ENCODE results near the gene TMEM203.
"Not testable (repeated sequence)": the region's sequence is repeated elsewhere in the genome, so short reads cannot be mapped to it uniquely, and the experiment has no call there.

The TMEM203 gene

DNA sequence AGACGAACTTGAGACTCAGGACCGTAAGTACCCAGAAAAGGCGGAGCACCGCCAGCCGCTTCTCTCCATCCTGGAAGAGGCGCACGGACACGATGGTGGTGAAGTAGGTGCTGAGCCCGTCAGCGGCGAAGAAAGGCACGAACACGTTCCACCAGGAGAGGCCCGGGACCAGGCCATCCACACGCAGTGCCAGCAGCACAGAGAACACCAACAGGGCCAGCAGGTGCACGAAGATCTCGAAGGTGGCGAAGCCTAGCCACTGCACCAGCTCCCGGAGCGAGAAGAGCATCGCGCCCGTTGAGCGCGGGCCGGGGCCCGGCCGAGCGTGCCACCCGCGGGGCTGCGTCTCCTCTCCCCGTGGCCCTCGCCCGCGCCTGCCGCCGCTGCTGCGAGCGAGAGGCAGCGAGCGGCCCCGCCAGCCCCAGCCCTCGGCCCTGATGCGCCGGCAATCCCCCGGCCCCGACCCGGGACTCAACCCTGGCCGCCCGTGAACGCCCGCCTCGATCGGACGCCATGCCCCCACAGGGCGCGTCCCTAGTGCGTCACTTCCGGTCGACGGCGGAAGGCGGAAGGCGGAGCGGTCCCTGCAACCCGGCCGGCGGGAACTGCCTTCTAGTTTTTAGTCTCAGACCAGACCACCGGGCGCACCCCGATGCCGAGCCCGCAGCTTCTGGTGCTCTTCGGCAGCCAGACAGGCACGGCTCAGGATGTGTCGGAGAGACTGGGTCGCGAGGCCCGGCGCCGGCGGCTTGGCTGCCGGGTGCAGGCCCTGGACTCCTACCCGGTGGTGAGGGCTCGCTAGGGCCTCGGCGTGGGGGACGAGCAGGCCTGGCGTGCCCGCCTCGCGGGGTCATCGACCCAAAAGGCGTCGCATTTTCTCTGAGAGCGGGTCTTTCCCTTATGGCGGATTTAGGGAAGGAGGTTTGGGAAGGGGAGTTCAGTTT, at the start of gene TMEM203, which contains the start of gene NDOR1:
TSS of gene TMEM203 (minus strand) at position 523 of the 944 bp plus-strand sequence. CDS start at position 289, 234 bp downstream.
TSS of gene NDOR1 (plus strand) at position 575 of the 944 bp plus-strand sequence. CDS start at position 653, 78 bp downstream.
- peak; percentile 88 for DNase-seq (ENCODE audit: low spot score)

- DNase-seq (ENCODE audit: low spot score) = peak; percentile 93
Measured at GRCh38 chr9:137254624-137255447, 49.4 kb upstream of the TMEM203 start, which contains the start of gene NELFB. Gene NELFB (plus strand): TSS chr9:137255327.

DNA sequence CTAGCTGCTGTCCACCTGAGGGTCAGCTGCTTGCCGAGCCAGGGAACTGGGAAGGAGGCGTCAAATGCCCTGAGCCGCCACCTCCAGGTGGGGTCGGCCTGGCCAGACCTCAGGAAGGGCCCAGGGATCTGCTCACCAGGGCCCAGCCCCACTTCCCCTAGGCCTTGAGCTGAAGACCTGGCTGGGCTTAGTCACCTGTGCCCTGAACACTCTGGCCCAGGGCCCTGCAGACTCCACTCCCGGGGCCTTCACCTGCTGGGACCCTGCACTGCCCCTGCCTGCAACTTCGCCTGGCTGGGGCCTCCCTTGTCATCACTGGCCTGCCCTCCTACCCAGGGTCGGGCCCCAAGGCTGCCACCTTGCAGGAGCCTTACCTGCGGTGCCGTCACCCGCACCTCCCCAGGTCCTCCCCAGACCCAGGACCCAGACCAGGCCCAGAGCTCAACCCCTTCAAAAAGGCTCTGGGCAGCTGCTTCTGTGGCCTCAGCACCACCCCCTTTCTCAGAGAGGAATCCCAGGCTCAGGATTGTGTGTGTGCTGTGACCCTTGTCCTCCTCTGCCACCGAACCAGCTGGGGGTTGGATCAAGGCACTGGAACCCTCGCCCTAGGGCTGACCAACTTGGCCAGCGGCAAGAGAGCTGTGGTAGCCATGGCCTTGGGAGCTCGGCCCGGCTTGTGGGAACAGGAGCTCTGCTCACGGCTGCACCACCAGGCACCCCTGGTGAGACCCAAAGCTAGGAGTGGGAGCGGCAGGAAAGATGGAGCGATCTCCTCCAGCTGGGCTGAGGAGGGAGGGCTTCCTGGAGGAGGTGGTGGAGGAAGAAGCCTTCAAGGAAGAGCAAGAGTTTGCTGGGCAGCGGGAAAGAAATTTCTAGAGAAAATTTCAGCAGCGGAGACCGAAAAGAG, 48.5 kb upstream of the TMEM203 start:
- no peak for DNase-seq (ENCODE audit: low spot score)

DNA sequence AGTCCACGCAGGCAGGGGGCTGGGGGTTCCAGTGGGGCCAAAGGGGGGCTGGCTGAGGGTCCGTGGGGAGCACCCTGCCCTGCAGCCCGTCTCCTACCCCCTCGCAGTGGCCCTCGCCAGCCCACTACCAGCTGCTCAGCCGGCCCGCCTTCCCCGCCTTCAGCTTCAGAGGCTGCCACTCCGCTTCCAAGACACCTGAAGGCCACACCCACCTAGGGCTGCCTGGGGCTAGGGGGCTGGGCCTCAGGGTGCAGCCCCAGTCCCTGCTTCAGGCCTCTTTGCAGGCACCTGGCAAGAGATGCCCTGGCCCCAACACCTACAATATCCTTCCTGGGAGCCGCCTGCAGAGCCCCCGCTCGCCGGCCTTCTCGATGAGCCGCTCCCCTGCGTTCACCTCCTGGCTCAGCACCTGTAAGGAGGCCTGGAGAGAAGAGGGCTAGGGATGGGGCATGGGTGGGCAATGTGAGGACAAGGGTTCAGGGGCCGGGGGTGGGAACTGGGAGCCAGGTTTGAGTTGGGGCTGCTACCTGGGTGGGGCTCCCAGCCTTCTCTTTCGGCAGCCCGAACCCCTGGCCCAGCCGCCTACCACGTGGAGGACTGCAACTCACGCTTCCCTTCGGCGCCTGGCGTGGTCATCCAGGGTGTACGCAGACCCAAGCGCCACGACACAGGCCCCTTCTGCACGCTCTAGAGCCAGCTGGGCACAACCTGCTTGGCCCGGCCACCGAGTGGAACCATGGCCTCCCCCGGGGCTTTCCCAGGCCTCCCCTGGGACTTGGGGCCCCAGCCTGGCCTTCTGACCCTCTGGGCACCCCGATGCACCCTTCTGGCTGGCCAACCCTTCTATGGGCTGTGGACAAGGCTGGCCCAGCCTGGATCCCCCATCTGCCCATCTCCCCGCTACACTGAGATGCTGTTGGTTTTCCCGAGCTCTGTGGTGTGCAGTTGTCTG, 47.4 kb upstream of the TMEM203 start:
- no peak for DNase-seq (ENCODE audit: low spot score)

DNA sequence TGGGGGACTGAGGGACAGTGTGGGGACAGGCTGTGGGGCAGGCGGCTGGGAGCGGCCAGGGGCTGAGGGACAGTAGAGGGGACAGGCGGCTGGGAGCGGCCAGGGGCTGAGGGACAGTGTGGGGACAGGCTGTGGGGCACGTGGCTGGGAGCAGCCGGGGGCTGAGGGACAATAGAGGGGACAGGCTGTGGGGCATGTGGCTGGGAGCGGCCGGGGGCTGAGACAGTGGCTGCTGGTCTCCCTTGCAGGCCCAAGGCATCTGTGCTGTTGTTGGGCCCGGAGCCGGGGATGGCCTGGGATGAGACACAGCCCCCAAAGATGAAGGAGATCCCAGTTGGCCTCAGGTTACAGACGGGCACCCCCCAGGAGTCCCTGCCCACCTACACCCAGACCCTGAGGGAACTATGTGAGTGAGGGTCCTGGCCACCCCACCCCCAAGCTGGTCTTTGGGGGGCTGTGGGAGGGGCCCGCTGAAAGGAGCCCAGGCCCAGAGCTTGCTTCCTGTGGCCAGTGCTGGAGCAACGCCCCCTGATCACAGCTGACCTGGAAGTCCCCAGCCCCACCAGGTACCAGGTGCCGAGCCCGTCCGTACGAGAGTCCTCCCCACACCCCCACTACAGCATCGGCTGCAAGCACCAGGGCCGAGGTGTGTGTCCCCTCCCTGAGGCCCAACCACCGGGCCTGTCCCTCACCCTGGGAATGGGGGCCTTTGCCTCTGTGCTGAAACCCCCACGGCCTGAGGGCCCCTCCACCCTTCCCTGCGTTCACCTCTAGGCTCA, 46.2 kb upstream of the TMEM203 start:
- no peak for DNase-seq (ENCODE audit: low spot score)

DNA sequence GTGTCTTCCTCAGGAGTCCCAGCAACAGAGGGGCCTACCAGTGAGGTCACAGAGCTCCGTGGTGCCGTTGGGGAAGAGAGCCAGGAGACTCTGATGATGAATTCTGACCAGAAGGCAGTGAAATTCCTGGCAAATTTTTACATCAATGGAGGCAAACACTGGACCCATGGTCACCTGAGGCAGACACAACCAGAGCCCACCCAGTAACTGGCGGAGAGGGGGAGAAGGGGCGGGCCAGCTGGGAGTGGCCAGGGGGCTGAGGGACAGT, 45.7 kb upstream of the TMEM203 start, which contains the start of gene STPG3:
TSS of gene STPG3 (plus strand) at position 93 of the 268 bp plus-strand sequence. CDS start at position 94, 1 bp downstream.
- no peak for DNase-seq (ENCODE audit: low spot score)

DNA sequence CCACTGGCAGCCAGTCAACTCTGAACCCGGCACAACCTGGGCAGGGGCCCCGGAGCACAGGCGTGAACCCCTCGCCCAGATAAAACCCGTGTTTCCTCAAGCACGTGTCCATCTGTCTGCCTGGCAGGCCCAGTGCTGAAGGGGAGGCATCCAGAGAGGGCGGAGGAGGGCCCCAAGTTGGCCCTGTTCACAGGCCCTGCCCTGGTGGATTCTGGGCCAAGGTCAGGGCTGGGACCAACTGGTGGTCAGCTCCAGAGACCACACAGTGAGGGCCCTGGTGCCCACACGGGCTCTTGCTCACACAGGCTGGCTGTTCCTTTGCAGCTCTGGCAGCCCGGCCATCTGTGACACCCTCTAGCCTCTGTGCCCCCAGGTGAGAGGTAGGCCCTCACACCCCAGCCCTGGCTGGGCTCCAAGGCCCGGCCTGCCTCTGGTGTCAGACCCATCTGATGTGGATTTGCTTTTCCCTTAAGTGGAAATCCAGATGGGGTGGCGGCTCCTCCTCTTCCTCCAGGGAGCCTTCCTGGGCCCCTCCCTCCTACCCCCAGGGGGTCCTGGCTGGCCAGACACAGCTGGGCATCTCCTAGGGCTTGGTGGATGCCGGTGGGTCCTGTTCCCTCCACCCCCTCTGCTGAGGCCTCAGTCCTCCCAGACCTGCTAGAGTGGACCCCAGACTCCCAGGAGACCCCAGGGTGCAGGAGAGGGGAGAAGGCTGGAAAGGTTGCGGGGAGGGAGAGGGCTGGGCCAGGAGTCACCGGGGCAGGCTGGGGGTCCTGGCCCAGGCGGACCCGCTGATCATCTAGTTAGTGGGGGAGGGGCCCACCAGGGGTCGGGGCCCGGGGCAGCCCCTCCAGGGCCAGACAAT, 45.1 kb upstream of the TMEM203 start:
- no peak for DNase-seq (ENCODE audit: low spot score)

GRCh38 chr9:137247916-137248175, 42.4 kb upstream of the TMEM203 start:
- no peak for DNase-seq (ENCODE audit: low spot score)

GRCh38 chr9:137247135-137247915, 41.9 kb upstream of the TMEM203 start:
- DNase-seq (ENCODE audit: low spot score) = no peak

DNA sequence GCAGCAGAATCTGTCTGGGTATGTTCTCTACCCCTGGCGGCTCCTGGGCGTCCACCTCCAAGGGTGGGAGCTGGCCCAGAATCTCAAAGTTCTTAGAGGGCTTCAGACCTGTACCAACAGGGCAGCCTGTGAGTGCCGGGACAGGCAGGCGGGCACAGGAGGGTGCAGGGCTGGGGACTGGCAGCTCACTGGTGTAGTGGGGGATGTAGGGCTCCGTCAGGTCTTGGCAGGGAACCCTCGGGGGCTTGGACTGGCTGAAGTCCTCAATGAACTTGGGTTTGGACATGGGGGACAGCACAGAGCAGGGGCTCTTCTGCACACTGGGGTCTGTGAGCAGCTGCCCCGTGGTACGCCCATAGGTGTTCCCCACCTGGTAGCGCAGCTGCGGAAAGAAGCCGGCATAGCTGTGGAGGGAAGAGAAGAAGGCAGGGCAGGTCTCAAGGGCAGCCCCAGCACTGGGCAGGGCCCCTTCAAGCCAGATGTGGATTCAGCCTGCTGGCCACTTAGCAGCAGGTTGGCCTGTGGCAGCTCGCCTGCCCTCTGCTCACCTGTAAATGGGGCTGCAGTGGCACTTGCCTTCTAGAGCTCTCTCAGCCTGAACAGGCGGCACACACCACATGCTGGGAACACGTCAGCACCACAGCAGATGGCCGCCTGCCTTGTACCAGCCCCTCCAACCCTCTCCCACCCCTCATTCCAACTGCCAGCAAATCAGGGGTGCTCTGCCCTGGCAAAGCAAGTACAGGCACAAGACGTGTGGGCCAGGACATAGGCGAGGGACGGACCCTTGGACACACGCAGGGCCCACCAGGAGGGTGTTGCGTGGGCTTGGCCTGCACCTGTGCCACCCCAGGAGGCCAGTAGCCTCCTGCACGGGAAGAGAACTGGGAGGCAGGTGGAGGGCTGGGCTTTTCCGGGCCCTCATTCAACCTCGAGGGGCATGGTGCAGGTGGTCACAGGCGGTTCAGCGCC, 40.3 kb upstream of the TMEM203 start:
- DNase-seq (ENCODE audit: low spot score) = no peak

GRCh38 chr9:137244486-137245449, 39.3 kb upstream of the TMEM203 start:
- DNase-seq (ENCODE audit: low spot score) = no peak

DNA sequence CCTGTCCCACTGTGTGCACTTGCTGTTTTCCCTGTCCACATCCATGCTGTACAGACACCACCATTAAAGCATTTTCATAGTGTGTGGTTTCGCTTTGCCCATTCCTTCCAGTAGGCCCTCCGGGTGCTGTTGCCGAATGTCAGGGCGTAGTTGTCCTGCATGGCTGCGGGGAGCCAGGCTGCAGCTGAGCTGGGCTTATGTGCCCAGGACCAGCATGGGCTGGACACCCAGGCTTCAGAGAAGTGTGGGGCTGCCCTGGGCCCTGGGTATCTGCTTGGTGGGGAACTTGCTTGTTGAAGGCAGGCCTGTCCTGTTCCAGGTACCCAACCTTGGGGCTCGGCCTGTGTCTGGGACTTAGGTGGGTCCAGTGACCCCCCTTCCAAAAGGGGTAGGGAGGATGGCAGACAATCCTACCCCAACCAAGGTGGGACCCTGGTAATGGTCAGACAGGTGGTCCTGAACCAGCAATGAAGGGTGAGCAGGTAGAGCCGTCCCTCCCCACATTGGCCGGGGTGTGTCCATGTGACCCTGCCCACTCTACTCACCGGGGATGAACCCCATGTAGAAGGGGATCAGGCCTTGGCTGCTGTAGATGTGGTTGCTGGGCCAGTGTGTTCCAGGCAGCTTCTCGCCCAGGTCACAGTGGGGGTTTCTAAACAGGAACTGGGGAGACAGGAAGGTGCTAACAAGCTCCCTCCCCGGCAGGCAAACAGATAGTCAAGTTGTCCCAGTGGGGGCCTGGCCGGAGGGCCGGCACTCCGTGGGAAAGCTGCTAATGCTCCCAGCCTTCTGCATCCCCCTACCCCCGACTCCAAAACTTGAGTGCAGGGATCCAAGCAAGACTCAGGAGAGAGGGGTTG, 38.4 kb upstream of the TMEM203 start:
- DNase-seq (ENCODE audit: low spot score) = no peak

DNA sequence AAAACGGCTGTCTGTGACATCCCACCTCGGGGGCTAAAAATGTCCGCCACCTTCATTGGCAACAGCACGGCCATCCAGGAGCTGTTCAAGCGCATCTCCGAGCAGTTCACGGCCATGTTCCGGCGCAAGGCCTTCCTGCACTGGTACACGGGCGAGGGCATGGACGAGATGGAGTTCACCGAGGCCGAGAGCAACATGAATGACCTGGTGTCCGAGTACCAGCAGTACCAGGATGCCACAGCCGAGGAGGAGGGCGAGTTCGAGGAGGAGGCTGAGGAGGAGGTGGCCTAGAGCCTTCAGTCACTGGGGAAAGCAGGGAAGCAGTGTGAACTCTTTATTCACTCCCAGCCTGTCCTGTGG, 37.8 kb upstream of the TMEM203 start:
- not testable (repeated sequence) for DNase-seq (ENCODE audit: low spot score)

DNA sequence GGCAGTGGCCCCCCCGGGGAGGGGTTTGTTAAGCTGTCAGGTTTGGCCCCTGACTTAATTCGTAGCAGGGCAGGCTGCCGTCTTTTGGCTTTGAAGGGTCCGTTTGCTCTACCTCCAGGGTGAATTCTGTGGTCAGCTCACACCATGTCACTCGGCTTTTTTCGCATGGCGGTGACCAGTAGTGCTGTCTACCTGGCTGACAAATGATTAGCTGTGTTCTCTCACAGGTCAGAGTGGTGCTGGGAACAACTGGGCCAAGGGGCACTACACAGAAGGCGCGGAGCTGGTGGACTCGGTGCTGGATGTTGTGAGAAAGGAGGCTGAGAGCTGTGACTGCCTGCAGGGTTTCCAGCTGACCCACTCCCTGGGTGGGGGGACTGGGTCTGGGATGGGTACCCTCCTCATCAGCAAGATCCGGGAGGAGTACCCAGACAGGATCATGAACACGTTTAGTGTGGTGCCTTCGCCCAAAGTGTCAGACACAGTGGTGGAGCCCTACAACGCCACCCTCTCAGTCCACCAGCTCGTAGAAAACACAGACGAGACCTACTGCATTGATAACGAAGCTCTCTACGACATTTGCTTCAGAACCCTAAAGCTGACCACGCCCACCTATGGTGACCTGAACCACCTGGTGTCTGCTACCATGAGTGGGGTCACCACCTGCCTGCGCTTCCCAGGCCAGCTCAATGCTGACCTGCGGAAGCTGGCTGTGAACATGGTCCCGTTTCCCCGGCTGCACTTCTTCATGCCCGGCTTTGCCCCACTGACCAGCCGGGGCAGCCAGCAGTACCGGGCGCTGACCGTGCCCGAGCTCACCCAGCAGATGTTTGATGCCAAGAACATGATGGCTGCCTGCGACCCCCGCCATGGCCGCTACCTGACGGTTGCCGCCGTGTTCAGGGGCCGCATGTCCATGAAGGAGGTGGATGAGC, 37.1 kb upstream of the TMEM203 start:
- DNase-seq (ENCODE audit: low spot score) = no peak
